HL-60 (cell line): ENCODE data around the gene TIMP2.

Experiments used
- DNase-seq, 2 experiments: peaks; one replicate each; pipeline ENCODE4 v3.0.0-alpha.2; 2010 to 2020; ENCODE audit warnings: low read depth in 1 of 2, low spot score in 1 of 2
- H3K27ac ChIP-seq: fragments of 250-450 bp; sonication (Bioruptor Pico); replicated peaks from 2 replicates; pipeline ENCODE4 v1.5.1; 2020; ENCODE audit warnings: mild to moderate bottlenecking, moderate library complexity
- H3K27me3 ChIP-seq: fragments of 250-450 bp; sonication (Bioruptor Pico); 2 replicates; pipeline ENCODE4 v1.5.1; 2021; ENCODE audit warnings: mild to moderate bottlenecking, moderate library complexity; ENCODE audit not compliant: insufficient read depth, poor library complexity, severe bottlenecking
- H3K4me3 ChIP-seq: replicated peaks from 2 replicates; pipeline ENCODE4 v1.5.1; 2011; ENCODE audit warnings: mild to moderate bottlenecking, control low read depth, low read length; ENCODE audit not compliant: insufficient read depth
- CTCF ChIP-seq: IDR thresholded peaks from one replicate; pipeline ENCODE4 v1.5.1; 2011; ENCODE audit warnings: low read length, control low read depth, inconsistent platforms; ENCODE audit not compliant: insufficient read depth
- GABPA ChIP-seq: IDR thresholded peaks from 2 replicates; pipeline ENCODE4 v1.6.1; 2012; ENCODE audit warnings: low read depth
- POLR2AphosphoS5 ChIP-seq: IDR thresholded peaks from 2 replicates; pipeline ENCODE4 v1.6.1; 2012; ENCODE audit warnings: low read depth
- REST ChIP-seq: IDR thresholded peaks from 2 replicates; pipeline ENCODE4 v1.6.1; 2012; ENCODE audit warnings: low read depth; ENCODE audit not compliant: insufficient replicate concordance
- SPI1 ChIP-seq: IDR thresholded peaks from 2 replicates; pipeline ENCODE4 v1.6.1; 2012; ENCODE audit warnings: low read depth, mild to moderate bottlenecking, borderline replicate concordance

TIMP2 gene

GRCh38 chr17:78825696-78826095, 99.5 kb downstream of the TIMP2 start:
- no peak for DNase-seq
- TF ChIP-seq POLR2AphosphoS5 = no peak
- no peak for TF ChIP-seq GABPA
- TF ChIP-seq SPI1 = no peak
- TF ChIP-seq REST = no peak
- TF ChIP-seq CTCF = no peak
- H3K27ac ChIP-seq = peak overlapping the region; percentile 10; the same call in 1 of the 2 replicates
- no peak overlapping the region for H3K4me3 ChIP-seq
- H3K27me3 ChIP-seq = no peaks in the 10 kb centered on the region

- Histone ChIP-seq H3K27me3 (no peaks in the 10 kb centered on the region), H3K27ac (no peak overlapping the region; the same call in 1 of the 2 replicates), H3K4me3 (no peak overlapping the region)
- no peak for DNase-seq
- TF ChIP-seq POLR2AphosphoS5 = no peak
- no peak for TF ChIP-seq REST
Observed at GRCh38 chr17:78824240-78824639, 100.9 kb downstream of the TIMP2 start.

- no peak for DNase-seq
- TF ChIP-seq CTCF (no peak), REST (no peak), SPI1 (no peak), POLR2AphosphoS5 (no peak), GABPA (no peak)
- H3K27ac ChIP-seq = no peak overlapping the region
Observed at GRCh38 chr17:78823282-78824046, 101.7 kb downstream of the TIMP2 start.

More at GRCh38 chr17:78823282-78824046, 101.7 kb downstream of the TIMP2 start:
- Histone ChIP-seq H3K27me3 (no peaks in the 10 kb centered on the region), H3K4me3 (no peak overlapping the region)
